H9 (cell line): ENCODE results near the gene CD7. TPM values are rescaled to one million over a fixed set of nuclear protein-coding genes. Genes with fewer than 3 reads are reported as not detected.

Experiments
- DNase-seq: peaks from one replicate; pipeline ENCODE4 v3.0.0-alpha.2; 2017
- H2AFZ ChIP-seq: one replicate; pipeline ENCODE4 v1.6.1; 2013; ENCODE audit warnings: mild to moderate bottlenecking, low read length, control low read depth, moderate library complexity
- H2AK5ac ChIP-seq: 2 replicates; pipeline ENCODE4 v1.6.1; 2013; ENCODE audit warnings: low read length, control low read depth, mixed read lengths; ENCODE audit not compliant: insufficient read length
- H2BK120ac ChIP-seq: one replicate; pipeline ENCODE4 v1.6.1; 2013; ENCODE audit warnings: low read depth, mild to moderate bottlenecking, low read length, control low read depth, inconsistent platforms; ENCODE audit not compliant: poor library complexity, severe bottlenecking
- H2BK12ac ChIP-seq: 2 replicates; pipeline ENCODE4 v1.6.1; 2013; ENCODE audit warnings: low read length, control low read depth, mixed read lengths, low read depth; ENCODE audit not compliant: insufficient read length
- H2BK15ac ChIP-seq: 2 replicates; pipeline ENCODE4 v1.6.1; 2013; ENCODE audit warnings: low read depth, low read length, control low read depth
- H2BK20ac ChIP-seq: one replicate; pipeline ENCODE4 v1.6.1; 2013; ENCODE audit warnings: low read depth, mild to moderate bottlenecking, low read length, control low read depth, inconsistent platforms; ENCODE audit not compliant: poor library complexity, severe bottlenecking
- H2BK5ac ChIP-seq: 2 replicates; pipeline ENCODE4 v1.6.1; 2013; ENCODE audit warnings: low read length, control low read depth, mixed read lengths; ENCODE audit not compliant: insufficient read length
- H3K14ac ChIP-seq: 2 replicates; pipeline ENCODE4 v1.6.1; 2013; ENCODE audit warnings: low read length, control low read depth; ENCODE audit not compliant: insufficient read depth
- H3K18ac ChIP-seq: 2 replicates; pipeline ENCODE4 v1.6.1; 2013; ENCODE audit warnings: low read depth, mild to moderate bottlenecking, mixed read lengths, low read length, control low read depth; ENCODE audit not compliant: insufficient read length
- H3K23ac ChIP-seq: 2 replicates; pipeline ENCODE4 v1.6.1; 2013; ENCODE audit warnings: low read length, control low read depth, mixed read lengths, low read depth; ENCODE audit not compliant: insufficient read length
- H3K23me2 ChIP-seq: 2 replicates; pipeline ENCODE4 v1.6.1; 2013; ENCODE audit warnings: low read depth, mild to moderate bottlenecking, mixed read lengths, low read length, control low read depth; ENCODE audit not compliant: insufficient read length, poor library complexity, severe bottlenecking
- H3K27ac ChIP-seq: 2 replicates; pipeline ENCODE4 v1.5.1; 2013; ENCODE audit warnings: low read length, control low read depth, mixed read lengths, low read depth; ENCODE audit not compliant: insufficient read length
- H3K27me3 ChIP-seq: 2 replicates; pipeline ENCODE4 v1.6.1; 2013; ENCODE audit warnings: low read length, control low read depth, inconsistent platforms; ENCODE audit not compliant: insufficient read depth
- H3K4ac ChIP-seq: 2 replicates; pipeline ENCODE4 v1.6.1; 2013; ENCODE audit warnings: low read depth, mild to moderate bottlenecking, control low read depth, inconsistent platforms, low read length, moderate library complexity
- H3K4me1 ChIP-seq: 2 replicates; pipeline ENCODE4 v1.6.1; 2013; ENCODE audit warnings: low read length, control low read depth, inconsistent platforms; ENCODE audit not compliant: insufficient read depth
- H3K4me2 ChIP-seq: 2 replicates; pipeline ENCODE4 v1.6.1; 2013; ENCODE audit warnings: low read length, control low read depth, mixed read lengths; ENCODE audit not compliant: insufficient read length, insufficient read depth
- H3K56ac ChIP-seq: 2 replicates; pipeline ENCODE4 v1.6.1; 2013; ENCODE audit warnings: low read depth, mild to moderate bottlenecking, mixed read lengths, low read length, control low read depth; ENCODE audit not compliant: insufficient read length
- H3K79me1 ChIP-seq: 2 replicates; pipeline ENCODE4 v1.6.1; 2013; ENCODE audit warnings: low read depth, mild to moderate bottlenecking, moderate library complexity, low read length, control low read depth, inconsistent platforms; ENCODE audit not compliant: insufficient read depth, poor library complexity, severe bottlenecking
- H3K79me2 ChIP-seq: 2 replicates; pipeline ENCODE4 v1.6.1; 2013; ENCODE audit warnings: low read length, control low read depth, inconsistent platforms; ENCODE audit not compliant: insufficient read depth
- H3K9ac ChIP-seq: 2 replicates; pipeline ENCODE4 v1.6.1; 2013; ENCODE audit warnings: low read length, control low read depth, mixed read lengths; ENCODE audit not compliant: insufficient read length; ENCODE audit errors: extremely low read depth
- H3K9me3 ChIP-seq: one replicate; pipeline ENCODE4 v1.6.1; 2013; ENCODE audit warnings: low read depth, low read length, inconsistent platforms; ENCODE audit not compliant: control insufficient read depth
- H3T11ph ChIP-seq: one replicate; pipeline ENCODE4 v1.6.1; 2013; ENCODE audit warnings: mild to moderate bottlenecking, low read length, control low read depth, inconsistent platforms
- H4K20me1 ChIP-seq: one replicate; pipeline ENCODE4 v1.6.1; 2013; ENCODE audit not compliant: control insufficient read depth, insufficient read length, insufficient read depth
- H4K5ac ChIP-seq: 2 replicates; pipeline ENCODE4 v1.6.1; 2013; ENCODE audit warnings: low read depth, mild to moderate bottlenecking, mixed read lengths, low read length, control low read depth; ENCODE audit not compliant: insufficient read length
- H4K8ac ChIP-seq: replicated peaks from 2 replicates; pipeline ENCODE4 v1.6.1; 2013; ENCODE audit warnings: low read length, control low read depth, mixed read lengths, low read depth; ENCODE audit not compliant: insufficient read length
- H4K91ac ChIP-seq: 2 replicates; pipeline ENCODE4 v1.6.1; 2013; ENCODE audit warnings: low read depth, mild to moderate bottlenecking, moderate library complexity, mixed read lengths, low read length, control low read depth; ENCODE audit not compliant: insufficient read length
- H3K27ac Mint-ChIP-seq, 3 experiments: 2 replicates in 2 of 3; 3 replicates in 1 of 3; pipeline ENCODE4 v1.8.0; 2020 to 2021; ENCODE audit warnings: mixed read lengths in 3 of 3, mild to moderate bottlenecking in 1 of 3, moderate library complexity in 1 of 3
- H3K27me3 Mint-ChIP-seq: 2 replicates; pipeline ENCODE4 v1.8.0; 2021; ENCODE audit warnings: low read depth, mild to moderate bottlenecking, moderate library complexity, mixed read lengths
- H3K36me3 Mint-ChIP-seq, 3 experiments: 2 replicates in 2 of 3; 3 replicates in 1 of 3; pipeline ENCODE4 v1.8.0; 2020 to 2021; ENCODE audit warnings: low read depth in 3 of 3, mixed read lengths in 3 of 3; ENCODE audit not compliant: insufficient read depth in 1 of 3
- H3K4me1 Mint-ChIP-seq, 2 experiments: 2 replicates each; pipeline ENCODE4 v1.8.0; 2020; ENCODE audit warnings: mixed read lengths in 2 of 2
- H3K4me3 Mint-ChIP-seq, 2 experiments: 2 replicates in 1 of 2; 3 replicates in 1 of 2; pipeline ENCODE4 v1.8.0; 2020 to 2021; ENCODE audit warnings: mild to moderate bottlenecking in 2 of 2, mixed read lengths in 2 of 2, moderate library complexity in 1 of 2
- H3K9me3 Mint-ChIP-seq, 2 experiments: 2 replicates in 1 of 2; 3 replicates in 1 of 2; pipeline ENCODE4 v1.8.0; 2020; ENCODE audit warnings: mild to moderate bottlenecking in 2 of 2, mixed read lengths in 2 of 2, moderate library complexity in 1 of 2
- CTCF ChIP-seq: fragments of 200-600 bp; sonication (generic); conservative IDR thresholded peaks from 3 replicates; pipeline ENCODE4 v1.8.0; 2021; ENCODE audit warnings: antibody characterized with exemption, mild to moderate bottlenecking
- WGBS: extraction: QIAGEN DNeasy Blood & Tissue Kit; methylation state at CpG from one replicate; pipeline ENCODE4 v1.1.7; 2013; ENCODE audit warnings: missing lambda C conversion rate, low lambda C conversion rate, mixed read lengths; ENCODE audit not compliant: insufficient read length; ENCODE audit errors: extremely low coverage; 5-methylcytosine and 5-hydroxymethylcytosine counted together
- total RNA-seq: library from RNA; stranded (reverse); gene quantifications from 2 replicates; pipeline ENCODE4 v1.2.1, GENCODE V29; 2021

The CD7 gene
- total RNA-seq, 1 experiment from 2014 or later, result 0.35 TPM

GRCh38 chr17:82276938-82277337, 40.5 kb downstream of the CD7 start:
- Histone ChIP-seq H4K8ac (no peak overlapping the region), H3K79me2 (peaks cover 7% of the 10 kb centered on the region; the same call in 1 of the 2 replicates), H3K4me2 (no peak overlapping the region), H3K4ac (no peak overlapping the region), H4K20me1 (peaks cover 4% of the 10 kb centered on the region), H2BK20ac (no peak overlapping the region), H3K27me3 (no peaks in the 10 kb centered on the region), H2BK5ac (no peak overlapping the region), H2BK120ac (no peak overlapping the region), H4K91ac (no peak overlapping the region), H3K14ac (no peak overlapping the region), H3K4me1 (peaks cover 3% of the 10 kb centered on the region; the same call in 1 of the 2 replicates), H3K56ac (no peak overlapping the region), H3K9me3 (no peaks in the 10 kb centered on the region), H2BK15ac (no peak overlapping the region), H2AFZ (no peak overlapping the region), H3K79me1 (no peaks in the 10 kb centered on the region), H3K23ac (no peak overlapping the region), H3K9ac (no peak overlapping the region), H3K18ac (no peak overlapping the region), H3K23me2 (no peaks in the 10 kb centered on the region), H3T11ph (no peak overlapping the region), H4K5ac (no peak overlapping the region), H2BK12ac (no peak overlapping the region), H2AK5ac (no peak overlapping the region), H3K27ac (no peak overlapping the region)
- H3K27me3 Mint-ChIP-seq, result peaks cover 25% of the 10 kb centered on the region
- peaks cover 0 to 5% of the 10 kb centered on the region in 2 experiments; a peak in 3 of 5 replicates for H3K9me3 Mint-ChIP-seq
- H3K27ac Mint-ChIP-seq, result no peak overlapping the region; a peak in 1 of 7 replicates
- peak overlapping the region in 1 of 2 experiments; percentile 22; a peak in 1 of 5 replicates for H3K4me3 Mint-ChIP-seq
- peaks cover 24 to 42% of the 10 kb centered on the region in 2 experiments for H3K4me1 Mint-ChIP-seq
- H3K36me3 Mint-ChIP-seq, result peaks cover 5 to 7% (median 7%) of the 10 kb centered on the region in 3 experiments; a peak in 6 of 7 replicates
- no CpG with 5 or more reads among the region's 5 CpGs for WGBS
- no peak for TF ChIP-seq CTCF
- no peak for DNase-seq
